Spinal cord (tissue), 10 donors: ENCODE results near the gene ZBTB12. TPM values are rescaled to one million over a fixed set of nuclear protein-coding genes. Genes with fewer than 3 reads are reported as not detected.

Experiments
- DNase-seq, 6 donors: peaks; one replicate each; pipeline versions ENCODE4 v3.0.0 to v3.0.0-alpha.2; 2013 to 2015; ENCODE audit warnings: low spot score in 6 of 6, low read depth in 4 of 6
- H3K27ac ChIP-seq: one replicate; pipeline ENCODE4 v1.5.1; 2013; ENCODE audit warnings: low read depth, low read length, control low read depth
- H3K27me3 ChIP-seq: one replicate; pipeline ENCODE4 v1.6.1; 2013; ENCODE audit warnings: low read length; ENCODE audit not compliant: control insufficient read depth, insufficient read depth
- H3K36me3 ChIP-seq: one replicate; pipeline ENCODE4 v1.6.1; 2013; ENCODE audit warnings: low read length; ENCODE audit not compliant: control insufficient read depth, insufficient read depth
- H3K4me1 ChIP-seq: one replicate; pipeline ENCODE4 v1.6.1; 2013; ENCODE audit warnings: low read length; ENCODE audit not compliant: control insufficient read depth, insufficient read depth
- H3K4me3 ChIP-seq: one replicate; pipeline ENCODE4 v1.5.1; 2013; ENCODE audit warnings: low read depth, low read length, control low read depth
- H3K9me3 ChIP-seq: one replicate; pipeline ENCODE4 v1.6.1; 2013; ENCODE audit warnings: low read length; ENCODE audit not compliant: control insufficient read depth, insufficient read depth
- WGBS: methylation state at CpG from one replicate; pipeline ENCODE4 v1.1.5; 2013; ENCODE audit warnings: missing lambda C conversion rate; ENCODE audit not compliant: insufficient coverage; 5-methylcytosine and 5-hydroxymethylcytosine counted together
- polyA plus RNA-seq, 2 donors: library from polyadenylated mRNA; unstranded; fragments of 120-200 nt; gene quantifications; one replicate each; pipeline ENCODE4 v1.2.1, GENCODE V29; 2013; ENCODE audit not compliant: insufficient read length in 2 of 2
- total RNA-seq, 2 donors: library from RNA; depleted of rRNA in 1 of 2; stranded (reverse); fragments of 120-200 nt in 1 of 2; fragments of >200 nt in 1 of 2; gene quantifications; one replicate each; pipeline versions ENCODE4 v1.2.3 to v1.2.4, GENCODE V29; 2013 to 2014
- donor health status: healthy.

The ZBTB12 gene
- total and polyA plus RNA-seq, 4 donors = 7.8 to 37.9 (median 22.6) TPM

- no peak for DNase-seq
- Histone ChIP-seq H3K36me3 (peaks cover 28% of the 10 kb centered on the region), H3K27ac (no peak overlapping the region)
Observed at GRCh38 chr6:31899882-31900722, 1.8 kb downstream of the ZBTB12 start.

GRCh38 chr6:31899215-31899614, 2.7 kb downstream of the ZBTB12 start:
- Histone ChIP-seq H3K9me3 (no peaks in the 10 kb centered on the region), H3K4me3 (no peak overlapping the region), H3K36me3 (peaks cover 36% of the 10 kb centered on the region), H3K27ac (no peak overlapping the region), H3K27me3 (no peaks in the 10 kb centered on the region), H3K4me1 (peaks cover 43% of the 10 kb centered on the region)
- 64% methylated on average over 5 of the region's 5 CpGs for WGBS
- no peak for DNase-seq

More at GRCh38 chr6:31899882-31900722, 1.8 kb downstream of the ZBTB12 start:
- Histone ChIP-seq H3K9me3 (no peaks in the 10 kb centered on the region), H3K4me1 (peaks cover 43% of the 10 kb centered on the region), H3K27me3 (no peaks in the 10 kb centered on the region), H3K4me3 (no peak overlapping the region)
- 82% methylated on average over 39 of the region's 49 CpGs for WGBS

- Histone ChIP-seq H3K4me3 (peak overlapping the region; percentile 99), H3K27ac (peak overlapping the region; percentile 86), H3K9me3 (no peaks in the 10 kb centered on the region), H3K4me1 (peaks cover 43% of the 10 kb centered on the region), H3K36me3 (peaks cover 43% of the 10 kb centered on the region), H3K27me3 (no peaks in the 10 kb centered on the region)
- WGBS = 0% methylated on average over 2 of the region's 8 CpGs
- DNase-seq = peak in 4 of 6 donors; percentile 28 to 90 (median 53)
Observed at GRCh38 chr6:31898383-31899011, 3.4 kb downstream of the ZBTB12 start.

GRCh38 chr6:31897612-31898382, 4.1 kb downstream of the ZBTB12 start, which contains the start of gene EHMT2:
Gene EHMT2, minus strand, starts transcription at chr6:31897698. Its CDS starts 21 bp downstream, at chr6:31897677.
- Histone ChIP-seq H3K36me3 (peaks cover 50% of the 10 kb centered on the region), H3K27ac (peak within 1 kb of the TSS; percentile 86), H3K4me1 (peaks cover 42% of the 10 kb centered on the region), H3K4me3 (peak within 1 kb of the TSS; percentile 99), H3K9me3 (no peaks in the 10 kb centered on the region), H3K27me3 (no peaks in the 10 kb centered on the region)
- WGBS = 0% methylated on average over 46 of the region's 49 CpGs
- DNase-seq = peak in 5 of 6 donors; percentile 76 to 97 (median 86)

GRCh38 chr6:31896856-31897611, 4.9 kb downstream of the ZBTB12 start:
- peaks cover 57% of the 10 kb centered on the region for H3K36me3 ChIP-seq
- 1% methylated on average over 35 of the region's 62 CpGs for WGBS
- no peaks in the 10 kb centered on the region for H3K27me3 ChIP-seq
- H3K4me3 ChIP-seq = peak overlapping the region; percentile 99
- peaks cover 36% of the 10 kb centered on the region for H3K4me1 ChIP-seq
- peak overlapping the region; percentile 67 for H3K27ac ChIP-seq
- H3K9me3 ChIP-seq = no peaks in the 10 kb centered on the region
- DNase-seq = peak in 2 of 6 donors; percentile 30 to 70

GRCh38 chr6:31896493-31896855, 5.4 kb downstream of the ZBTB12 start:
- H3K4me1 ChIP-seq = peaks cover 36% of the 10 kb centered on the region
- H3K4me3 ChIP-seq = peak overlapping the region; percentile 99
- peaks cover 61% of the 10 kb centered on the region for H3K36me3 ChIP-seq
- no peaks in the 10 kb centered on the region for H3K9me3 ChIP-seq
- DNase-seq = no peak
- no peaks in the 10 kb centered on the region for H3K27me3 ChIP-seq
- WGBS = 27% methylated on average over 3 of the region's 4 CpGs
- H3K27ac ChIP-seq = peak overlapping the region; percentile 67

- H3K9me3 ChIP-seq = no peaks in the 10 kb centered on the region
- WGBS = 75% methylated on average over 5 of the region's 6 CpGs
- H3K4me1 ChIP-seq = peaks cover 11% of the 10 kb centered on the region
- H3K4me3 ChIP-seq = no peak overlapping the region
- peaks cover 73% of the 10 kb centered on the region for H3K36me3 ChIP-seq
- no peak overlapping the region for H3K27ac ChIP-seq
- no peaks in the 10 kb centered on the region for H3K27me3 ChIP-seq
- no peak for DNase-seq
Observed at GRCh38 chr6:31892821-31893220, 9.1 kb downstream of the ZBTB12 start.

- Histone ChIP-seq H3K9me3 (no peaks in the 10 kb centered on the region), H3K36me3 (peaks cover 87% of the 10 kb centered on the region), H3K27me3 (no peaks in the 10 kb centered on the region), H3K27ac (no peak overlapping the region), H3K4me1 (no peaks in the 10 kb centered on the region), H3K4me3 (no peak overlapping the region)
- no peak for DNase-seq
- WGBS = 87% methylated on average over 1 of the region's 3 CpGs
Observed at GRCh38 chr6:31889331-31889972, 12.4 kb downstream of the ZBTB12 start.
